H1 (cell line): Measurements from ENCODE around the gene LKAAEAR1. TPM values are rescaled to one million over a fixed set of nuclear protein-coding genes. Genes with fewer than 3 reads are reported as not detected.

Source experiments
- KDM1A ChIP-seq: fragments of 200-600, 300-600 bp; sonication (generic); IDR thresholded peaks from 2 replicates; pipeline ENCODE4 v1.7.1; 2016; ENCODE audit warnings: mild to moderate bottlenecking, low read length, borderline replicate concordance
- TAF7 ChIP-seq: optimal IDR thresholded peaks from 2 replicates; pipeline ENCODE3; 2011; ENCODE audit warnings: low read depth, mild to moderate bottlenecking, inconsistent platforms, low read length, moderate library complexity, borderline replicate concordance
- polyA plus RNA-seq, 7 experiments: library from polyadenylated mRNA; depleted of rRNA in 3 of 7; stranded (reverse) in 5 of 7; unstranded in 2 of 7; fragments of >200 nt in 5 of 7; fragments of 200-250 nt in 2 of 7; gene quantifications; 1 replicate in 5 of 7; 2 replicates in 1 of 7; 4 replicates in 1 of 7; pipeline versions ENCODE4 v1.2.1 to v1.2.3, GENCODE V29; 2011 to 2013; ENCODE audit warnings: missing spikeins in 2 of 7, mixed read lengths in 2 of 7
- total RNA-seq: library from RNA; stranded (reverse); fragmentation: NEBNext Ultra II Directional; extraction: Animal tissue kit (Norgen Biotek cat#: 25700); gene quantifications from 2 replicates; pipeline ENCODE4 v1.2.1, GENCODE V29; 2021

LKAAEAR1 gene
- total and polyA plus RNA-seq, 2 of the 8 experiments (the other 6 are each of a cell fraction or from before 2014, with no cell fraction given) = 0.41 to 0.53 TPM

GRCh38 chr20:64077094-64077493, 7.1 kb downstream of the LKAAEAR1 start (continued):
- no peak for TF ChIP-seq KDM1A
- no peak for TF ChIP-seq TAF7
